H1 (cell line): ENCODE results near the gene ASPN. TPM values are rescaled to one million over a fixed set of nuclear protein-coding genes. Genes with fewer than 3 reads are reported as not detected.

Experiments used
- ASH2L ChIP-seq: fragments of 200-600, 300-600 bp; sonication (generic); IDR thresholded peaks from one replicate; pipeline ENCODE4 v1.7.1; 2017; ENCODE audit warnings: low read length
- CHD1 ChIP-seq: IDR thresholded peaks from 2 replicates; pipeline ENCODE4 v1.6.1; 2012; ENCODE audit warnings: low read depth, low read length, improper control_type of control experiment
- POLR2A ChIP-seq, 2 experiments: IDR thresholded peaks; 1 replicate in 1 of 2; 2 replicates in 1 of 2; pipeline ENCODE4 v1.6.1; 2011; ENCODE audit warnings: low read depth in 2 of 2, low read length in 2 of 2, mild to moderate bottlenecking in 2 of 2; ENCODE audit errors: control extremely low read depth in 1 of 2
- SP2 ChIP-seq: IDR thresholded peaks from 2 replicates; pipeline ENCODE4 v1.6.1; 2012; ENCODE audit warnings: mild to moderate bottlenecking, low read length, inconsistent platforms
- polyA plus RNA-seq, 7 experiments: library from polyadenylated mRNA; depleted of rRNA in 3 of 7; stranded (reverse) in 5 of 7; unstranded in 2 of 7; fragments of >200 nt in 5 of 7; fragments of 200-250 nt in 2 of 7; gene quantifications; 1 replicate in 5 of 7; 2 replicates in 1 of 7; 4 replicates in 1 of 7; pipeline versions ENCODE4 v1.2.1 to v1.2.3, GENCODE V29; 2011 to 2013; ENCODE audit warnings: missing spikeins in 2 of 7, mixed read lengths in 2 of 7
- total RNA-seq: library from RNA; stranded (reverse); fragmentation: NEBNext Ultra II Directional; extraction: Animal tissue kit (Norgen Biotek cat#: 25700); gene quantifications from 2 replicates; pipeline ENCODE4 v1.2.1, GENCODE V29; 2021

ASPN gene
- total and polyA plus RNA-seq, 2 of the 8 experiments (the other 6 are each of a cell fraction or from before 2014, with no cell fraction given): not detected

- TF ChIP-seq ASH2L (no peak), POLR2A (IDR thresholded peaks at IDR 0.05; ENCODE audit: control extremely low read depth in 1 of 2, low read depth in 2 of 2, low read length in 2 of 2) (no peak), CHD1 (no peak), SP2 (no peak)
Observed at GRCh38 chr9:92480291-92480771, 2.0 kb downstream of the ASPN start (continued).
